Spleen (tissue), 7 donors: Measurements from ENCODE around the gene CCNY.

Experiments used
- POLR2A ChIP-seq, 3 donors: fragments of 450-650 bp; IDR thresholded peaks; one replicate each; pipeline ENCODE4 v1.5.1; 2017; ENCODE audit warnings: antibody characterized with exemption in 3 of 3, mild to moderate bottlenecking in 1 of 3
- POLR2AphosphoS5 ChIP-seq, 3 donors: sonication (generic); formaldehyde crosslinking; IDR thresholded peaks; one replicate each; pipeline ENCODE4 v1.5.1; 2017; ENCODE audit warnings: antibody characterized with exemption in 3 of 3
- TF ChIP-seq, protein P1 (sequence below), 11 experiments: fragments of 200-600 bp in 7 of 11; fragments of 450-650 bp in 4 of 11; sonication (generic) in 4 of 11; IDR thresholded peaks in 8 of 11; conservative IDR thresholded peaks in 3 of 11; 1 replicate in 7 of 11; 2 replicates in 4 of 11; pipeline versions ENCODE4 v1.4.0 to v1.8.0; 2016 to 2021; ENCODE audit warnings: antibody characterized with exemption in 11 of 11, inconsistent platforms in 4 of 11, mild to moderate bottlenecking in 1 of 11
- donor health status: DM: no; HTN: no; CAD: no; lungs with moderate emphysema.
- donor health status: DM: no; HTN: no; CAD: no.
- donor health status: DM: no; HTN: no; CAD: no.

DNA sequence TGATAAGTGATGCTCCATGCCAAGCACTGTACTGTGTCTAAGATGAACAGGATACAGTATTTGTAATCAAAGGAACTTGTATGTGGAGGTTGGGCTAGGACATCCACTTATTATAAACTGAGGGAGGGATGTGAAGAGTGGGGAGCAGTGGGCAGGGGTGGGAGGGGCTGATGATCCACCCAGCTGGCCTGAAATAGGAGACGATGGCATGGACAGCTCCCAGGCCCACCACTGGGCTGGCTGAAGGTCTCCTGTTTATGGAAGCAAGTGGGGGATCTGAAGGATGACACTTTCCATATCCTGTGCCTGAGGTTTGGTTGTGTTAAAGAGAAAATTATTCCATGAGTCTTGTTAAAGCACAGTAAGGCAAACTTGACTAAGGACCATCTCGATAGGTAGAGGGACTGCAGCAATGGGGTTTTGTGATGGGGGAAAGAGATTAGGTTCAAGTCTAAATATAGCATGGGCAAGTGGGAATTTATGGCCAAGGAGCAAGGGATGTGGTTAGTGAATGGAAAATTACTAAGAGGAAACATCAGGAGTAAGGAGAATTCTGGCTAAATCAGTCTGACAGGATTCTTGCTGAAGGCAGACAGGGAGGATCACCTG, 124.6 kb downstream of the CCNY start:
- TF ChIP-seq POLR2AphosphoS5 (IDR thresholded peaks at IDR 0.05) (no peak), POLR2A (IDR thresholded peaks at IDR 0.05) (no peak)
- TF ChIP-seq, protein P1, sequence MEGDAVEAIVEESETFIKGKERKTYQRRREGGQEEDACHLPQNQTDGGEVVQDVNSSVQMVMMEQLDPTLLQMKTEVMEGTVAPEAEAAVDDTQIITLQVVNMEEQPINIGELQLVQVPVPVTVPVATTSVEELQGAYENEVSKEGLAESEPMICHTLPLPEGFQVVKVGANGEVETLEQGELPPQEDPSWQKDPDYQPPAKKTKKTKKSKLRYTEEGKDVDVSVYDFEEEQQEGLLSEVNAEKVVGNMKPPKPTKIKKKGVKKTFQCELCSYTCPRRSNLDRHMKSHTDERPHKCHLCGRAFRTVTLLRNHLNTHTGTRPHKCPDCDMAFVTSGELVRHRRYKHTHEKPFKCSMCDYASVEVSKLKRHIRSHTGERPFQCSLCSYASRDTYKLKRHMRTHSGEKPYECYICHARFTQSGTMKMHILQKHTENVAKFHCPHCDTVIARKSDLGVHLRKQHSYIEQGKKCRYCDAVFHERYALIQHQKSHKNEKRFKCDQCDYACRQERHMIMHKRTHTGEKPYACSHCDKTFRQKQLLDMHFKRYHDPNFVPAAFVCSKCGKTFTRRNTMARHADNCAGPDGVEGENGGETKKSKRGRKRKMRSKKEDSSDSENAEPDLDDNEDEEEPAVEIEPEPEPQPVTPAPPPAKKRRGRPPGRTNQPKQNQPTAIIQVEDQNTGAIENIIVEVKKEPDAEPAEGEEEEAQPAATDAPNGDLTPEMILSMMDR (IDR thresholded peaks at IDR 0.05 in 8 of 11, conservative IDR thresholded peaks at IDR 0.05 in 3 of 11), result no peak
